HepG2 (cell line): ENCODE data around the gene USP32. TPM values are rescaled to one million over a fixed set of nuclear protein-coding genes. Genes with fewer than 3 reads are reported as not detected.

Source experiments
- ATAC-seq: fragments of 200-7000 bp; cut with Tn5 transposase; 3 replicates; pipeline ENCODE4 v1.9.1; 2020; ENCODE audit warnings: mild to moderate bottlenecking, moderate library complexity
- BruUV-seq: library from RNA; stranded (reverse); fragments of 400-500 nt; replicated peaks from 2 replicates; lab custom pipeline; 2021; lab: Mats Ljungman, UMichigan
- CTCF ChIA-PET: fragments of 300-600 bp; formaldehyde crosslinking; extraction: SDS; loops from one replicate; lab custom pipeline; 2021; ENCODE audit warnings: low total read pairs, inconsistent platforms, low intra/inter-chr PET ratio; lab: Yijun Ruan, JAX
- POLR2A ChIA-PET: fragments of 350-600 bp; sonication (Branson Sonifier 250); formaldehyde crosslinking; loops from one replicate; lab custom pipeline; 2020; ENCODE audit warnings: antibody characterized with exemption, inconsistent platforms; lab: Yijun Ruan, JAX
- DNase-seq: peaks from one replicate; pipeline ENCODE4 v3.0.0-alpha.2; 2015; ENCODE audit warnings: low spot score
- FAIRE-seq: peaks from 3 replicates; lab custom pipeline; 2011; peaks lifted over from hg19 to GRCh38; lab: Jason Lieb, UNC
- H2AFZ ChIP-seq: one replicate; pipeline ENCODE4 v1.6.1; 2011; ENCODE audit warnings: low read length, inconsistent platforms
- H3K27ac ChIP-seq: fragments of 300-600 bp; 3 replicates; pipeline ENCODE4 v1.8.0; 2011; ENCODE audit warnings: mixed run types, mild to moderate bottlenecking, mixed read lengths, low read length, inconsistent platforms; ENCODE audit not compliant: insufficient read depth; ENCODE audit errors: extremely low read length
- H3K27me3 ChIP-seq, 2 experiments: fragments of 200-600 bp in 1 of 2; 2 replicates in 1 of 2; 3 replicates in 1 of 2; pipeline versions ENCODE4 v1.6.0 to v1.8.0; 2011; ENCODE audit warnings: low read length in 2 of 2, mild to moderate bottlenecking in 2 of 2, moderate library complexity in 2 of 2, inconsistent platforms in 1 of 2; ENCODE audit not compliant: insufficient read depth in 2 of 2, control insufficient read depth in 1 of 2
- H3K36me3 ChIP-seq, 2 experiments: fragments of 200-600 bp in 1 of 2; replicated peaks in 1 of 2; 2 replicates in 1 of 2; 3 replicates in 1 of 2; pipeline versions ENCODE4 v1.5.1 to v1.8.0; 2011; ENCODE audit warnings: low read length in 2 of 2, inconsistent platforms in 1 of 2; ENCODE audit not compliant: insufficient read depth in 2 of 2, control insufficient read depth in 1 of 2
- H3K4me1 ChIP-seq: 2 replicates; pipeline ENCODE4 v1.5.1; 2012; ENCODE audit warnings: low read length, inconsistent platforms; ENCODE audit not compliant: insufficient read depth
- H3K4me2 ChIP-seq: 2 replicates; pipeline ENCODE4 v1.6.0; 2011; ENCODE audit warnings: low read depth, low read length, inconsistent platforms
- H3K4me3 ChIP-seq, 3 experiments: fragments of 200-600 bp in 1 of 3; sonication (generic), shearing (Covaris generic) in 1 of 3; replicated peaks in 1 of 3; 2 replicates each; pipeline ENCODE4 v1.5.1; 2011 to 2016; ENCODE audit warnings: low read length in 3 of 3, inconsistent platforms in 2 of 3, low read depth in 2 of 3, mild to moderate bottlenecking in 2 of 3, control low read depth in 1 of 3, mixed read lengths in 1 of 3; ENCODE audit not compliant: insufficient read depth in 1 of 3
- H3K79me2 ChIP-seq: one replicate; pipeline ENCODE4 v1.6.1; 2011; ENCODE audit warnings: low read length, inconsistent platforms; ENCODE audit not compliant: insufficient read depth
- H3K9ac ChIP-seq: 2 replicates; pipeline ENCODE4 v1.6.0; 2011; ENCODE audit warnings: mild to moderate bottlenecking, low read depth, low read length, inconsistent platforms; ENCODE audit not compliant: insufficient read depth
- H3K9me3 ChIP-seq: 2 replicates; pipeline ENCODE4 v1.5.1; 2012; ENCODE audit warnings: mild to moderate bottlenecking, low read length
- H4K20me1 ChIP-seq: 2 replicates; pipeline ENCODE4 v1.6.0; 2011; ENCODE audit warnings: inconsistent platforms, mild to moderate bottlenecking, low read length, moderate library complexity; ENCODE audit not compliant: insufficient read depth
- DDIT3 ChIP-seq: sonication (generic); formaldehyde crosslinking; IDR thresholded peaks from 2 replicates; pipeline ENCODE4 v1.4.0; 2020; ENCODE audit warnings: mild to moderate bottlenecking, missing genetic modification reagents
- E2F2 ChIP-seq: sonication (generic); formaldehyde crosslinking; IDR thresholded peaks from 2 replicates; pipeline ENCODE4 v1.4.0; 2020; ENCODE audit warnings: missing genetic modification reagents, borderline replicate concordance
- GABPA ChIP-seq, 2 experiments: IDR thresholded peaks; 2 replicates each; pipeline ENCODE4 v1.6.1; 2011 to 2016; ENCODE audit warnings: low read depth in 2 of 2, low read length in 1 of 2, missing biosample characterization in 1 of 2, missing genetic modification characterization in 1 of 2
- PHF21A ChIP-seq: sonication (generic); formaldehyde crosslinking; IDR thresholded peaks from 2 replicates; pipeline ENCODE4 v1.5.0; 2020; ENCODE audit warnings: mild to moderate bottlenecking, missing genetic modification reagents
- POGZ ChIP-seq: sonication (generic); formaldehyde crosslinking; IDR thresholded peaks from 2 replicates; pipeline ENCODE4 v1.4.0; 2020; ENCODE audit warnings: mild to moderate bottlenecking, missing genetic modification reagents
- SIN3B ChIP-seq: fragments of 150-350 bp; IDR thresholded peaks from 2 replicates; pipeline ENCODE4 v1.6.1; 2014; ENCODE audit warnings: low read length
- ZBTB46 ChIP-seq: sonication (generic); formaldehyde crosslinking; IDR thresholded peaks from 2 replicates; pipeline ENCODE4 v1.4.0; 2020; ENCODE audit warnings: mild to moderate bottlenecking, missing genetic modification reagents, borderline replicate concordance
- ZHX2 ChIP-seq, 2 experiments: sonication (generic) in 1 of 2; formaldehyde crosslinking in 1 of 2; IDR thresholded peaks; 2 replicates each; pipeline versions ENCODE4 v1.6.1 to v1.9.0; 2014 to 2022; ENCODE audit warnings: antibody characterized with exemption in 1 of 2, borderline replicate concordance in 1 of 2, inconsistent platforms in 1 of 2, low read depth in 1 of 2, missing genetic modification reagents in 1 of 2
- ZNF431 ChIP-seq: sonication (generic); formaldehyde crosslinking; IDR thresholded peaks from 2 replicates; pipeline ENCODE4 v1.9.0; 2022; ENCODE audit warnings: missing genetic modification reagents, low read depth, mild to moderate bottlenecking, borderline replicate concordance
- ZNF503 ChIP-seq: sonication (generic); formaldehyde crosslinking; IDR thresholded peaks from 2 replicates; pipeline ENCODE4 v1.4.0; 2020; ENCODE audit warnings: missing genetic modification reagents
- ZNF737 ChIP-seq: sonication (generic); formaldehyde crosslinking; IDR thresholded peaks from 2 replicates; pipeline ENCODE4 v1.5.0; 2020; ENCODE audit warnings: missing genetic modification reagents, mild to moderate bottlenecking, borderline replicate concordance
- WGBS: methylation state at CpG from one replicate; pipeline ENCODE4 v1.1.6; 2017; ENCODE audit warnings: low lambda C conversion rate; 5-methylcytosine and 5-hydroxymethylcytosine counted together
- in situ Hi-C: cut with HindIII; loops from 2 replicates; pipeline ENCODE4 v1.10.0; 2017; ENCODE audit warnings: low pct_unique_long_range_greater_than_20kb; ENCODE audit not compliant: extremely low pct_ligation_motif_present
- intact Hi-C: fragments of 100-400 bp; cut with micrococcal nuclease; formaldehyde crosslinking; loops from one replicate; pipeline ENCODE4 v1.10.0; 2022; ENCODE audit not compliant: unreplicated experiment
- polyA plus RNA-seq, 8 experiments: library from polyadenylated mRNA; depleted of rRNA in 3 of 8; stranded (reverse) in 7 of 8; unstranded in 1 of 8; fragments of >200 nt; fragmentation: Illumina TruSeq in 4 of 8; extraction: Trizol in 4 of 8; gene quantifications; 2 replicates each; pipeline versions ENCODE4 v1.2.1 to v1.2.3, GENCODE V29; 2011 to 2016; ENCODE audit warnings: low read depth in 4 of 8, missing spikeins in 1 of 8, mixed read lengths in 1 of 8; ENCODE audit not compliant: insufficient read depth in 1 of 8
- total RNA-seq, 5 experiments: library from RNA; depleted of rRNA; stranded (reverse); fragments of >200 nt; fragmentation: Illumina TruSeq; extraction: Trizol; gene quantifications; 2 replicates each; pipeline ENCODE4 v1.2.3, GENCODE V29; 2016; ENCODE audit warnings: low read depth in 1 of 5

USP32 gene
- total and polyA plus RNA-seq, 2 of the 13 experiments (the other 11 are each of a cell fraction or from before 2014, with no cell fraction given): 24.9 to 39.9 TPM

GRCh38 chr17:60244656-60245055 lies 147.3 kb downstream of the USP32 start (continued):
- TF ChIP-seq ZNF431 (no peak), ZHX2 (IDR thresholded peaks at IDR 0.05; ENCODE audit: low read depth) (no peak), ZHX2 (CRISPR knock-in tag; IDR thresholded peaks at IDR 0.05; ENCODE audit: borderline replicate concordance) (no peak), PHF21A (CRISPR knock-in tag) (no peak)

GRCh38 chr17:60240290-60240689 lies 151.6 kb downstream of the USP32 start:
- ChIA-PET POLR2A (no interaction called here), CTCF (no interaction called here)
- Histone ChIP-seq H4K20me1 (no peaks in the 10 kb centered on the region), H3K27ac (no peak overlapping the region), H3K9me3 (no peaks in the 10 kb centered on the region), H2AFZ (no peak overlapping the region), H3K4me1 (no peaks in the 10 kb centered on the region), H3K4me3 (no peak overlapping the region), H3K36me3 (peaks cover 9% of the 10 kb centered on the region in 2 experiments; a peak in 3 of 5 replicates), H3K9ac (no peak overlapping the region), H3K4me2 (no peak overlapping the region), H3K27me3 (no peaks in the 10 kb centered on the region), H3K79me2 (no peaks in the 10 kb centered on the region)
- WGBS: 99% methylated on average over 3 of the region's 3 CpGs
- DNase-seq (no peak), FAIRE-seq (no peak), ATAC-seq (no peak)
- intact Hi-C loops: no loop called here
- BruUV-seq: no TSS peak
- in situ Hi-C loops: no loop called here
- TF ChIP-seq POGZ (CRISPR knock-in tag) (no peak), GABPA (IDR thresholded peaks at IDR 0.05; ENCODE audit: low read depth, low read length) (no peak), GABPA (CRISPR knock-in tag; IDR thresholded peaks at IDR 0.05; ENCODE audit: low read depth) (no peak), E2F2 (no peak), ZNF737 (CRISPR knock-in tag) (no peak), ZNF503 (CRISPR knock-in tag) (no peak), SIN3B (no peak), DDIT3 (no peak), ZBTB46 (CRISPR knock-in tag) (no peak)
